IPS DF 4.7 (cell line): ENCODE measurements around the gene SLC2A6.

Experiments used
- DNase-seq: peaks from one replicate; pipeline ENCODE4 v3.0.0-alpha.2; 2013; ENCODE audit warnings: low spot score; ENCODE audit errors: extremely low read depth

The SLC2A6 gene

DNA sequence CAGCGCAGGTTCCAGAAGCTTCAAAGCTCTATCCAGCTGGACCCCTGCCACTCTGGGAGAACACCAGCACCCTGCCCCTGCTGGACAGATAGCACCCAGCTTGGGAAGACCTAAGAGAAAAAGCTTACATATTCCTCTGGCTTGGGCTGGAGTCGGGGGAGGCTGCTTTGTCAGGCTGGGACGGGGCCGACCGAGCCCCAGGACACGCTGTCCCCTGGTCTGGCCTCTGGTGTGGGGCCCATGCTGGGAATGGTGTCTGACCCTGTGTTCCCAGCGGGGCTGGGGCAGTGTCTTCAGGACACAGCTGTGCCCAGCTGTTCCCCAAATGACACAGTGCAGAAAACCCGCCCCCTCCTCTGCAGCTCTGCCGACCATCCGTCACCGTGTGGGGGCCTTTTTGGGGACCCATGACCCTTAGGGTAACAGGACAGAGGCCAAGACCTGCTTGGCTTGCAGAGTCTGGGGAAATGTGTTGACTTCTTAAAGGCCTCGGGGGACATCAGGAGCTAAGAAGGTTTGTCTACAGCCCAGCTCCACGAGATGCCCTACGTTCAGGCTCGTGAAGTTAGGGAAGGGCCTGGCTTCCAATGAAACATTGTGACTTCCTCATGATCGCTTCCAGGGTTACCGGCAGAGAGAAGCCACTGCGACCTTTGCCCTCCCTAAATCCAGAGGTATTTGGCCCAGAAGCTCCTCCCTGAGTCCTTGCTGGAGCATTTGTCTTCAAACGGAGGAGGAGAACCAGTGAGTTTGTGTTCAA lies 20.4 kb upstream of the SLC2A6 start:
- DNase-seq, result no peak

DNA sequence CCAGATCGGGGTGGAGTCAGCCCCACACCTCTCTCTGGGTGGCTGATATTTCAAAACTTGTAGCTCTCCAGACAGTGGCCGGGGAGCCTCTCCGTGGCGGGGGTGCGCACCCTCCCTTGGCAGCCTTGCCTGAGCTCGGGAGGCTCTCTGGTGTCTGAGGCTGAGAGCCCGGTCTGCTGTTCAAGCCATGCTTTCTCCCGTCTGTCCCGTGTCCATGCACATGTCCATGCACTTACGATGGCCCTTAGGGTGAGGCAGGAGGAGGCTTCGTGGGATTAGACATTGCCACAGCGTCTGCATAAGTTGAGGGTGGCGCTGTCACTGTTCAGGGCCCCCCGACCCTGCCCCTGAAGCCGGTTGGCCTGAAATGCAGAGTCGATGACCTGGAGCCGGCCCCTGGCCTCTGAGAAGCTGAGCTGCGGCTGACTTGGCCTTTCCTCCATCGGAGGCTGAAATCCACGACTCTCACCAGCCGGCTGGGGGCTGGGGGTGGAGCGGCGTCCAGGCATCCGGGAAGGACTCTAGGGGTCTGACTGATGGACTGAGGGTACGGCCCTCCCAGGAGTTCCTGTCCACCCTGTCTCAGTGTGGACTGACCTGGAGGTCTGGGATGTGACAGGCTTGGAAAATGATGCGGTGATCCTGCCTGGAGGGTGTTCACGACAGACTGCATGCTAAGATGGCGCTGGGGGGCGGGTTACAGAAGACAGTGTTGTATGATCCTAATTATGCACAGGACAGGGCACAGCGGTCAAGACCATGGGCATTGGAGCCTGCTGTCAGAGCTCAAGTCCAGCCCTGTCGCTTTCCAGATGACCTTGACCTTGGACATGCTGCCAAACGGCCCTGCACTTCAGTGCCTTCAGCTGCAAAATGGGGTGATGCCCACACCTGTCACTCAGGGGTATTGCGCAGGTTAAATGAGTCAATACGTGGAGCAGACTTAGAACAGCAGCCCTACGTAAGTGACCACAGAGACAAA lies 18.3 kb upstream of the SLC2A6 start:
- no peak for DNase-seq

DNA sequence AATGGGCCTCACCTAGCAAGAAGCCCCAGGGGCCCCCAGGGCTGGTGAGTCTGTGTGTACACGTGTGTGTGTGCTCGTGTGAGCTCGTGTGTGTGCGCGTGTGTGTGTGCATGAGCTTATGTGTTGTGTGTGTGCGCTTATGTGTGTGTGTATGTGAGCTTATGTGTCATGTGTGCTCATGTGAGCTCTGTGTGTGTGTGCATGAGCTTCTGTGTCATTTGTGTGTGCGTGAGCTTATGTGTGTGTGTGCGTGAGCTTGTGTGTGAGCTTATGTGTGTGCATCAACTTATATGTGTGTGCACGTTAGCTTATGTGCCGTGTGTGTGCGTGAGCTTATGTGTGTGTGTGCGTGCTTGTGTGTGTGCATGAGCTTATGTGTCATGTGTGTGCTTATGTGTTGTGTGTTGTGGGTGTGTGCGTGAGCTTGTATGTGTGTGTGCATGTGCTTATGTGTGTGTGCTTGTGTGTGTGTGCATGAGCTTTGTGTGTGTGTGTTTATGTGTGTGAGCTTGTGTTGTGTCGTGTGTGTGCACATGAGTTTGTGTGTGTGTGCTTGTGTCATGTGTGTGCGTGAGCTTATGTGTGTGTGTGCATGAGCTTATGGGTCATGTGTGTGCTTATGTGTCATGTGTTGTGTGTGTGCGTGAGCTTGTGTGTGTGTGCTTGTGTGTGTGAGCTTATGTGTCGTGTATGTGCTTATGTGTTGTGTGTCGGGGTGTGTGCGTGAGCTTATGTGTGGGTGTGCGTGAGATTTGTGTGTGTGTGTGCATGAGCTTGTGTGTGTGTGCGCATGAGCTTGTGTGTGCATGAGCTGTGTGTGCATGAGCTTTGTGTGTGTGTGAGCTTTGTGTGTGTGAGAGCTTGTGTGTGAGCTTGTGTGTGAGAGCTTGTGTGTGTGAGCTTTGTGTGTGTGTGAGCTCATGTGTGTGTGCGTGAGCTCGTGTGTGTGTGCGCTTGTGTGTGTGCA lies 16.7 kb upstream of the SLC2A6 start:
- DNase-seq, result no peak

DNA sequence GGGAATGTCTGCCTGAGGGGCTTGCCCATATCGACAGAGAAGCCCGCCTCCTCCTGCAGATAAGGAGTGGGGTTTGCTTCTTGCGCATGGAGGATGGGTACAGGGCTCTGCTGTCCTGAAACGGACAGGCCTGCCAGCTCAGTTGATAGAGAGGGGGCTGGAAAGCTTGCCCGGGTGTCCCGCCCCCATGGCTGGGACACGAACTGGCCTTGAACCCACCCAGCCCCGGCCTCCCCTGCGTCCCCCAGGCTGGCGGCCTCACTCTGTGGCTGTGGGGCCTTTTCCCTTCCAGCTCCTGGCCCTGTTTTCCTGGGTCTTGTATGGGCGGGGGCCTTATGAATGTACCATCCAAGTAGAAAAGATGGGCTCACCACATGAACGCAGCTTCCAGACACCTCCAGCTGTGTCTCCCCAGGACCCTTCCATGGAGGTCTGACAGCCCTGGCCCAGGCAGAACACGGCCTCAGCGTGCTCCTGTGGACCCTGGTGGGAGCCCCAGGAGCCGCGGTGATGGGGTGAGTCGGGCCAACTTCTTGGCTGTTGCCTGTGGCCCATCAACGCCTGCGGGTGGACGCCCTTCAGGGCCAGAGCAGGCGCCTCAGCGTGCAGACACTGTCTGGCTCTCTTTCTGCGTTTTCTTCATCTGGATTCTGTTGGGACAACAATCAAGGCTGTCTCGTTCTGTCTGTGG lies 15.9 kb upstream of the SLC2A6 start:
- DNase-seq, result no peak

DNA sequence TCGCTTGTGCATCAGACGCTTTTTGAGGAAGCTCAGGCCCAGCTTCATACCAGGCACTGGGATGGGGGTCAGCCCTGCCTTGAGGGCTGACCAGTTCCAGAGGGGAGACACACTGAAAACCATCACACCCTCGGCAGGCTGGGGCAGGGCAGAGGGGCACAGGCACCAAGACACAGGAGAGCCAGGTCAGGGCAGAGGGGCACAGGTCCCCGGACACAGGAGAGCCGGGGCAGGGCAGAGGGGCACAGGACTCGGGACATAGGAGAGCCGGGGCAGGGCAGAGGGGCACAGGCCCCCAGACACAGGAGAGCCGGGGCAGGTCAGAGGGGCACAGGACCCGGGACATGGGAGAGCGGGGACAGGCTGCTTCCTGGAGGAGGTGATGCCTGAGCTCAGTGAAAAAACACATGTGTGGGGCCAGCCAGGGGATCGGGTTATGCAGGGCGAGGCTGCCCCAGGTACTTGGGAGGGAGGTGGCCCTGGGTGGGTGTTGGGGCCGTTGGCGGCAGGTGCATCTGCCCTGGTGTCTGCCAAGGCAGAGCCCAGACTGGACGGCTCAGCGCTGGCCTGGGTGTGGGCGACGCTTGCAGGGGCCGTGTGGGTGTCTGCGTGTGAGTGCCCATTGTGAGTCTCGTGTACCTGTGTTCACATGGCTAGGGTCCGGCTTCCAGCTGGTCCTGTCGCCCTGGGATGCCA lies 15.1 kb upstream of the SLC2A6 start:
- no peak for DNase-seq

DNA sequence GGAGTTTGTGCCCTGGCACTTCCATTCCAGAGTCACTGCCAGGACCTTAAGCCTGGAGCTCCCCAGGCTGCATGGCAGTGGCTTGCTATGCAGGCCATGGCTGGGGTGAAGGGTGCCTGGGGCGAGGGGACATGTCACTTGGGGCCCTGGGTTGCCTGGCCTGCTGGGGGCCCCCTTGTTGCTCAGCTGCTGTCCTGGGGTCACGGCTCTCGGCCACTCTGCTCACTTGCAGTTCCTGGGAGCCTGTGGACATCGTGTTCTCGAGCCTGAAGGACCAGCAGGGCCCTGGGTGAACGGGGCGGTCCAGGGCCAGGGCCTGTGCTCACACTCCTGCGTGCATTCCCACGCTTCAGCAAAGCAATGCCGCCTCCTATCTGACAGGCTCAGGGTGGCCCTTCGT lies 14.5 kb upstream of the SLC2A6 start:
- no peak for DNase-seq

DNA sequence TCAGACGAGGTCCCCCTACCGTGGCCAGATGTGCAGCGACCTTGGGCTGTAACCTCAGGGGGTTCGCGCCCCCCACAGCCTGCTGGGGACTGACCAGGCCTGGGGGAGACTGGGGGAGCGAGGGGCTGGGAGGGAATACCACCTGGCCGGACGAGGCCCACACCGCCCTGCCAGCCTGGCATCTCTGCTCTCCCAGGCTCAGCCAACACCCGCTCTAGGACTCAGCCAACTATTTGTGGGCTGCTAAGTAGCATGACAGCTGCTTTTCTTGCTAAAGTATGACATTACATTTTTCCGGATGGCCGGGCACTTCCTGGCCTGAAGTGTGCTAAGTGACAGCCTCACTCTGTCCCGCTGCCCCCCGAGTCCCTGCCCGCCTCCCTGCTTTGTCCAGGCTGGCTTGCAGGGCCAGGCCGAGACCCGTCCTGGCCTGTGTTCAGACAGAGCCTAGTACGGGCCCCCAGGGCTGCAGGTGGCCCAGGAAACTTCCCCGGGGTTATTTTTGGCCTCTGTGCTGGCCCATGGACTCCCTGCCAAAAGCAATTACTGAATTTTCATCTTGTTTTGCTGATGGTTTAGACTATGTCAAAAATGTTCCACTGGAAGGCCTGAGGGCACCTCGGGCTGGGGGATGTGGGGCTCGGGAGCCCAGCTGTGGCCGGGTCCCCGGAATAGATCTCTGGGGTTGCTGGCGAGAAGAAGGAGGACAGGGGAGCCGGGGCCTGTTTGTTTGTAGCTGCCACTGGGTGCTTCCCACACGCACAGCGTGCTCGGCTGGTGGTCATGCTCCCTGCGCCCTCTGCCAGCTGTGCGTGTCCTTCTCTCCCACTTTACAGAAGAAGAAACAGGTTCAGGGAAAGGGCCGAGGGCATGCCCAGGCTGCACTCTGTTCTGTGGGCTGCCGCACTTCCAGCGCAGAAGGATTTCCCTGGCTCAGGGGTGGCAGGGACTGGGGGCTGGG lies 13.4 kb upstream of the SLC2A6 start:
- no peak for DNase-seq

DNA sequence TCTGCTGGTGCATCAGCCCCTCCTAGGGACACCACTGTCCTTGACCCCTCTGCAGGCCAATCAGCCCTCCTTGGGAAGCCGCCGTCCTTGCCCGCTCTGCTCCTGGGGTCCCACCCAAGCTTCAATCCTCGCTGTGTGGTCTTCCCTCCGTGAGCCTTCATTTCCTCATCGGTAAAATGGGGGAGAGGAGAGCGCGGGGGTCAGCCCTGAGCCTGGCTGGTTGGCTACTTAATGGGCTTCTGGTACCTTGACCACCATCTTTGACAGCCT lies 12.7 kb upstream of the SLC2A6 start:
- DNase-seq, result no peak

DNA sequence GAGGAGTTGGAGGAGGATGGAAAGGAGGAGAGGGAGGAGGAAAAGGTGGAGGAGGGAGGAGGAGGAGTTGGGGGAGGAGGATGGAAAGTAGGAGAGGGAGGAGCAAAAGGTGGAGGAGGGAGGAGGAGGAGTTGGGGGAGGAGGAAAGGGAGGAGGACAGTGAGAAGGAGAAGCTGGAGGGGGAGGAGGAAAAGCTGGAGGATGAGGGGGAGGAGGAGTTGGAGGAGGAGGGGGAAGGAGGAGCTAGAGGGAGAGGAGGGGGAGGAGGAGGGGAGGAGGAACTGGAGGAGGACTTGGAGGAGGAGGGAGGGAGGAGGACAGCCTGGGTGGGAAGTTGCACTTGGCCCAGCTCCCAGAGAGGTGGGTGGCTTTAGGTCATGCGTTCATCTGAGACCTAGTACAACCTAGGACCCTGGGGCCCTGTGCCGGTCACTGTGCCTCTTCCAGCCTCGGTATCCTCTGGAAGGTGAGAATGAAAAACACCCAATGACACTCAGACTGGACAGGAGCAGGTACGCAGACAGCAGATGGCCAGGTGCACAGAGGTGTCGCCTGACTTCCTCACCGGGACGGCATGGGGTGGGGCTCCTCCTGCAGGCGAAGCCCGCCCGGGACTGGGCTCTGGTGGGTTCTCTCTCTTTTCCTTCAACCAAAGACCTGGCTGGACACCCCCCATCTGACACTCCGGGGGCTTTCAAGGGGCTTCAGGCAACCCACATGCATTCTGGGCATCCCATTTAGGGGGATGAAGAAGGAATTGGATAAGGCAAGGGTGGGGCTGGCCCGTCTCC lies 12.2 kb upstream of the SLC2A6 start:
- DNase-seq, result no peak

DNA sequence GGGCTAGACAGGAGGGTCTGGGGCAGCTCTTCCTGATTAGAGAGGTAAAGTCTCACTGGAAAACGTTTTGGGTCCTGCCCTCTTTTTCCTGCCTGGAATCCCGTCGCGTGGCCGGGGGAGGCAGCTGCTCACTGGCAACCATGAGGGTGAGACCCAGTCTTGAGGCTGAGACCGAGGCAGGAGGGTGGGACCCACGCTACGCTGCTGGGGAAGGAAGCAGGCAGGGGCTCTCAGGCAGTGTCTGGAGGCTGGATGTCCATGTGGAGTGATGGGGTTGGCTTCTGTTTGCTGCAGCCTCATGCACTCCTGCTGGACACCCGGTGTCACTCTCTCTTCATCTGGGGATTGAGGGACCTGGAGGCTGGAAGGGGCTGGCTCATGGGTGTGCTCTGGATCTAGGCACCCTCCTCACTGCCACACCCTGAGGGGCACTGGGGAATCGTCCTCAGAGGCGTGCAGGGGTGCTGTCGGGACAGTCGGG lies 11.3 kb upstream of the SLC2A6 start:
- DNase-seq, result no peak

DNA sequence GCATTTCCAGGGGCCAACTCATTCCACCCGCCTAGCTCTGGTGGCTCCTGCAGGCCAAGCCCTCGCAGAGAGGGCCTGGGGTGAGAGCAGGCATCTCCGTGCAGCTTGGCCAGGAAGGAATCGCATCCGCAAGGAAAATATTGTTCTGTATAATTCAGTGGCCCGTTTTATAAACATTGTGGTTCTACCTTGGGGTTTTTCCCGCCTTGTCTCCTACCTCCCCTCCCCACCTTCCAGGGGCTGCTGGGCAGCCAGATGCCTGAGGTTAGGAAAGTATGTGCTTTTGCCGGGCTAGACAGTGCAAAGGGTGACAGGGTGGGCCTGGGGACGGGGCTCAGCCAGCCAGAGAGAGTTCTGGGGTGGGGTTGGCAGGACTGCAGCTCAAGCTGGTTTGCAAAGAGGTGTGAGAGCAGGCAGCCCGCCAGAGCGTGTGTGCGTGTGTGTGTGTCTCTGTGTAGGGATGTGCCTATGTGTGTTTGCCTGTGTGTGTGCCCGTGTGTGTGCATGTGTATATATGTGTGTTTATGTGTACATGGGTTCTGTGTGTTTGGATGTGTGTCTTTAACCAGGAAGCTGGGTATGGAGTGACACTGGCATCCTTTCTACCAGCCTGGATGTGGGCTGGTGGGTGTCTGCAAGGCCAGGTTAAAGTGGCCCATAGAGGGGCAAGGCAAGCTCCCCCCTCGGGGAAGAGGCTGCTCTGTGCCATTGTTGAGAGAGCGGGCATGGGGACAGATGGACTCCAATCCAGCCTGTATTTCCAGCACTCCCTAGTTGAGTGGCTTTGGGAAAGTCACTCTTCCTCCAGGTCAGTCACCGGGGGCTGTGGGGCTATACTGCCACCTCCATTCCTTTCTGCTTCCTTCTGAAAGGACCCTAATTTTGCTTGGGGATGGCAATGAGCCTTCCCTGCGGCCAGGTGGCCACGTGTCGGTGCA lies 10.6 kb upstream of the SLC2A6 start:
- no peak for DNase-seq

DNA sequence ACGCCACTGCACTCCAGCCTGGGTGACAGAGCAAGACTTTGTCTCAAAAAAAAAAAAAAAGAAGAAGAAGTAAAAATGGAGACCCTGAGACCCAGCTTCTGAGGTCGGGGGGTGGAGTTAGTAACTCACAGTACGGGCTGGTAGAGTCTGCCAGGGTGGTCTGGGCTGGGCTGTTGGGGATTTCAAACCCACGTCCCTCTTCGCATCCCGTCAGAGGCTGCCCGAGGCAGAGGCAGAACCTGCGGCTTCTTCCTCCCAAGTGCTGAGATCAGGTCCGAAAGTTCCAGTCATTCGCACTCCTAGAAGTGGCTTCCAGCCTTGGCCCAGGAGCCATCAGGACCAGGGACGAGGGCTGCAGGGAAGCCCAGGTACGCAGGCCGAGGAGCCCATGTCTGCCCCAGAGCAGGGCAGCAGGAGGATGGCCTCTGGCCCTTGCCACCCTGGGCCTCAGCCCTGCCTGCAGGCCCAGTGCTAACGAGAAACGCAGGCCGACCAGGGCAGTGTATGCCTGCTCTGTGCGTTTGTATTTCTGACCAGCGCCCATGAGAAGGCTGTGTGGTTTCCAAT lies 9.9 kb upstream of the SLC2A6 start:
- DNase-seq, result no peak

DNA sequence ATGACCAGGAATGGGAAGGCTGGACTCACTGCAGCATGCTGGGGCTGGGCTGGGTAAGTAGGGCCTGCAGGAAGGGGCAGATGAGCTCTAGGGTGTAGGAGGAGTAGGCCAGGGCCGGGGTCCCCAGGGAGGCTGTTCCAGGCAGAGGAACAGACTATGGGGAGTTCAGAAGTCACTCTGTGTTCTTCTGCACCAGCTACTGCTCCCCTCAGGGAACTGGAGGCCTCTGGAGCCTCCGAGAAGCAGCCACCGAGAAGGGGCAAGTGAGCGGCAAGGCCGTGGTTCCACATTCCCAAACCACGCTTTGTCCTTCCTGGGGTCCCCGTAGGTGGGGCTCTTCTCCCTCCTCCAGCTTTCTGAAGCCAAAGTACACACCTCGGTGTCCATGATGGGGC lies 8.4 kb upstream of the SLC2A6 start:
- DNase-seq, result no peak

DNA sequence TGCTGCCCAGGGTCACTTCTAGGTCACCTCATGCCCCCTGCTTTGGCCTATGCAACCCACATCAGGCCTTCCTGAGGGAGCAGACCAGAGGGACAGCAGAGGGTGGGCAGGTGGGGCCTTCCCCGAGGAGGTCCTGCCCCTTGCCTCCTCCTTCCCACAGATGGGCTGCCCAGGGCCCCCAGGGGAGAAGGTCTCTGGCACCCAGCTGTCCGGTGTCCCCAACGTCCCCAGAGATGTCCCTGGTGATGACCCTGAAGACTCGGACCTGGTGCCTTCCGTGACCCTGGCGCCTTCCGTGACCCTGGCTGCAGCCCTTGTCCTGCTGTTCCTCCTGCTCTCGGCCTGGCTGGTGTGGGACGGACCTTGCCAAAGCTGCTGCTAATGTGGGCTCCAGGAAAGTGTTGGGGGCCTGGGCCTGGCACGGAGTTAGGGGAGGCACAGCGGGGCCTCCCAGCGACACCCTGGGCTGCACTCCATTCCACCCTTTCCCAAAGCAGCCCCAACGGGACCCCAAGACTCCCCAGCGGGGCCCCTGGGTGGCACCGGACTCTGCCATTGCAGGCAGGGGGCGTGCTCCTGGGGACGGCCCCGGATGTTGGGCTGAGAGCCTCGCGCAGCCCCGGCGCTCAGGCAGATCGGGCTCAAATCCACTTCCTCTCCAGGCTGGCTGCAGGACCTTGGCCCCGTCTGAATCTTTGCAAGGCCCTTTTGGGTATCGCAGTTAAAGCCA lies 6.8 kb upstream of the SLC2A6 start:
- no peak for DNase-seq

DNA sequence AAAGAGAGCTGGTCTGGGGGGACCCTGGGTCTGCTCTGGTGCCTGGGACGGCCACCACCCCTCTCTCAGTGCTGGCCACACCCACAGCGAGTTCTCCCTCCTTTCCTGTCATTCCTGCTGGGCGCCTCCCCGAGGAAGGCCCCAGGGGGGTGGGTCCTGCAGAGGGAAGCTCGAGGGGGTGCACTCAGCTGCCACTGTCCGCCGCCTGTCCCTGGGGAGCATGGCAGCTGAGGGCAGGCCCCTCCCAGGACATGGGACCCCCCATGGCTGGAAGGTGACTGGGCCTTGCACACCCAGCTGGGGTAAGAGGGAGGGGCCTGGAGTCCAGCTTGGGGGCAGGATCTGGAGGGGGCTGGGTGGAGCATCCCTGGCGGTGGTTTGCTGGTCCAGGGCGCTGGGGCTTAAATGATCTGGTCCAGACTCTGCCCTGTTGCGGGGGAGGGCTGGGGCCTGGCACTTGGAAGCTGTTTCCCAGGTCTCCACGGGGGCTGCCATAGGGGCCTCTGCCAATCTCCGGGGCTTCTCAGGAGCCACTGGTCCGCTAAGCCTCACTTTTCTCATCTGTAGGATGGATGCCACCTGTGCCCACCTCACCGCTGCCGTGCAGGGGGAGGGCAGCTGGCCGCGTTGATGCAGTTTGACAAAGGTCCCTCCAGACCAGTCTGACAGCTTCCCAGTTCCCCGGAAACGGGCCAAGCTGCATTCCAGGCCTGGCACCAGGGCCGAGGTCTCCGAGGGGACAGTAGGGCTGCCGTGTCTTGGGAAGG lies 6.0 kb upstream of the SLC2A6 start:
- no peak for DNase-seq
